HEK293 (cell line): Measurements from ENCODE around the gene PRKCA.

Experiments
- CTCF ChIA-PET: fragments of 350-600 bp; formaldehyde crosslinking; extraction: SDS; loops from one replicate; lab custom pipeline; 2021; ENCODE audit warnings: antibody characterized with exemption; lab: Yijun Ruan, JAX
- POLR2A ChIA-PET: fragments of 300-600 bp; formaldehyde crosslinking; extraction: SDS; loops from one replicate; lab custom pipeline; 2020; ENCODE audit warnings: antibody characterized with exemption, inconsistent platforms; lab: Yijun Ruan, JAX
- H3K27ac ChIP-seq: fragments of 200-500 bp; sonication (Bioruptor generic); 2 replicates; pipeline ENCODE4 v1.5.1; 2014; ENCODE audit warnings: low read depth, low read length, control low read depth, inconsistent platforms; ENCODE audit errors: extremely low read depth
- H3K36me3 ChIP-seq, 2 experiments: fragments of 200-500 bp in 1 of 2; sonication (Bioruptor generic) in 1 of 2; 1 replicate in 1 of 2; 2 replicates in 1 of 2; pipeline ENCODE4 v1.5.1; 2014 to 2017; ENCODE audit warnings: inconsistent platforms in 2 of 2, low read length in 2 of 2; ENCODE audit not compliant: control insufficient read depth in 2 of 2, insufficient read depth in 1 of 2
- H3K4me1 ChIP-seq: fragments of 200-500 bp; sonication (Bioruptor generic); 2 replicates; pipeline ENCODE4 v1.5.1; 2014; ENCODE audit warnings: mild to moderate bottlenecking, low read length, inconsistent platforms; ENCODE audit not compliant: control insufficient read depth, insufficient read depth
- H3K4me3 ChIP-seq: 2 replicates; pipeline ENCODE4 v1.5.1; 2011; ENCODE audit warnings: low read depth, mild to moderate bottlenecking, control low read depth, low read length, moderate library complexity
- H3K9me3 ChIP-seq: fragments of 200-500 bp; sonication (Bioruptor generic); 2 replicates; pipeline ENCODE4 v1.5.1; 2014; ENCODE audit warnings: low read depth, low read length, inconsistent platforms; ENCODE audit not compliant: control insufficient read depth, insufficient read depth
- BCL11A ChIP-seq: fragments of 450-650 bp; formaldehyde crosslinking; IDR thresholded peaks from 2 replicates; pipeline ENCODE4 v1.5.1; 2016; ENCODE audit warnings: low read depth, missing biosample characterization, missing genetic modification characterization
- CTCF ChIP-seq: fragments of 450-650 bp; formaldehyde crosslinking; IDR thresholded peaks from 2 replicates; pipeline ENCODE4 v1.5.1; 2016; ENCODE audit warnings: missing biosample characterization, missing genetic modification characterization
- GLI2 ChIP-seq: fragments of 450-650 bp; formaldehyde crosslinking; IDR thresholded peaks from 2 replicates; pipeline ENCODE4; 2017; ENCODE audit warnings: missing biosample characterization, missing genetic modification characterization, low read depth, borderline replicate concordance
- GLI4 ChIP-seq: fragments of 450-650 bp; formaldehyde crosslinking; IDR thresholded peaks from 2 replicates; pipeline ENCODE4 v1.5.1; 2016; ENCODE audit warnings: missing biosample characterization, missing genetic modification characterization
- PBX3 ChIP-seq: sonication (generic); formaldehyde crosslinking; IDR thresholded peaks from 2 replicates; pipeline ENCODE4 v1.8.1; 2022; ENCODE audit warnings: mild to moderate bottlenecking, moderate library complexity, missing genetic modification reagents
- REPIN1 ChIP-seq: fragments of 450-650 bp; formaldehyde crosslinking; IDR thresholded peaks from 2 replicates; pipeline ENCODE4 v1.5.1; 2017; ENCODE audit warnings: missing biosample characterization, missing genetic modification characterization, low read depth
- TCF7L2 ChIP-seq: IDR thresholded peaks from 2 replicates; pipeline ENCODE4 v1.6.1; 2011; ENCODE audit warnings: low read depth, mild to moderate bottlenecking, inconsistent platforms, low read length, moderate library complexity, borderline replicate concordance
- ZIC2 ChIP-seq: fragments of 450-650 bp; formaldehyde crosslinking; IDR thresholded peaks from 2 replicates; pipeline ENCODE4 v1.5.1; 2016; ENCODE audit warnings: missing biosample characterization, missing genetic modification characterization
- ZNF133 ChIP-seq: fragments of 450-650 bp; formaldehyde crosslinking; IDR thresholded peaks from 2 replicates; pipeline ENCODE4 v1.5.1; 2016; ENCODE audit warnings: missing biosample characterization, missing genetic modification characterization
- ZNF146 ChIP-seq: fragments of 450-650 bp; formaldehyde crosslinking; IDR thresholded peaks from 2 replicates; pipeline ENCODE4 v1.5.1; 2016; ENCODE audit warnings: missing biosample characterization, missing genetic modification characterization
- ZNF184 ChIP-seq: fragments of 450-650 bp; IDR thresholded peaks from 2 replicates; pipeline ENCODE4 v1.5.1; 2018; ENCODE audit warnings: missing biosample characterization, mild to moderate bottlenecking, missing genetic modification characterization
- ZNF26 ChIP-seq: fragments of 450-650 bp; formaldehyde crosslinking; IDR thresholded peaks from 2 replicates; pipeline ENCODE4 v1.5.1; 2016; ENCODE audit warnings: missing biosample characterization, missing genetic modification characterization
- ZNF274 ChIP-seq, 2 experiments: fragments of 200-500 bp in 1 of 2; fragments of 450-650 bp in 1 of 2; sonication (Bioruptor generic) in 1 of 2; formaldehyde crosslinking in 1 of 2; IDR thresholded peaks; 2 replicates each; pipeline versions ENCODE4 v1.5.1 to v1.6.1; 2014 to 2016; ENCODE audit warnings: borderline replicate concordance in 1 of 2, inconsistent platforms in 1 of 2, low read length in 1 of 2, missing biosample characterization in 1 of 2, missing genetic modification characterization in 1 of 2
- ZNF292 ChIP-seq: fragments of 450-650 bp; formaldehyde crosslinking; IDR thresholded peaks from 2 replicates; pipeline ENCODE4 v1.5.1; 2016; ENCODE audit warnings: low read depth, missing biosample characterization, missing genetic modification characterization, borderline replicate concordance
- ZNF324 ChIP-seq: fragments of 450-650 bp; formaldehyde crosslinking; IDR thresholded peaks from 2 replicates; pipeline ENCODE4 v1.5.1; 2016; ENCODE audit warnings: missing biosample characterization, missing genetic modification characterization
- ZNF610 ChIP-seq: fragments of 450-650 bp; formaldehyde crosslinking; IDR thresholded peaks from 2 replicates; pipeline ENCODE4 v1.5.1; 2016; ENCODE audit warnings: missing biosample characterization, missing genetic modification characterization, borderline replicate concordance
- ZSCAN4 ChIP-seq: fragments of 450-650 bp; formaldehyde crosslinking; IDR thresholded peaks from 2 replicates; pipeline ENCODE4 v1.5.1; 2017; ENCODE audit warnings: missing biosample characterization, missing genetic modification characterization
- TF ChIP-seq, protein P1 (sequence below): fragments of 450-650 bp; formaldehyde crosslinking; IDR thresholded peaks from 2 replicates; pipeline ENCODE4 v1.5.1; 2017; ENCODE audit warnings: missing biosample characterization, missing genetic modification characterization
- TF ChIP-seq, protein P2 (sequence below): fragments of 450-650 bp; formaldehyde crosslinking; IDR thresholded peaks from 2 replicates; pipeline ENCODE4 v1.5.1; 2016; ENCODE audit warnings: missing biosample characterization, missing genetic modification characterization, low read depth

The PRKCA gene

DNA sequence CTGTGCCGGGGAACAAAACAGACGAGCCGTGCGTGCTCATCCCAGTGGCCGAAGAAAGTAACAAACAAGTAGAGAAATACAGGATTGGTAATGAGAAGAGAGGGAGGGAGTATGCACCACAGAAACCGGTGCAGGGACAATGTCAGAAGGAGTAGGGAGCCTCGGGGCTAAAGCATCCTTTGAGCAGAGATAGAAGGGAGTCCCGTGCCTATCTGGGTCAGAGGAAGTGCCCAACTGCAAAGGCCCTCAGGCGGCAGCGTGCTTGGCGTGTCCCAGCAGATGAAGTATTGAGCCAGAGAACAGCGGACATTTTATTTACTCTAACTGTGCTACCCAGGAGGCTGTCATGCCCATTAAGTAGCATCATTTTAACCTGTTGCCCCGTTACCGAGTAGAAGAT, 417.6 kb downstream of the PRKCA start:
- Histone ChIP-seq H3K4me1 (peaks cover 19% of the 10 kb centered on the region), H3K9me3 (no peaks in the 10 kb centered on the region), H3K4me3 (no peak overlapping the region), H3K27ac (no peak overlapping the region)
- CTCF ChIA-PET: interaction anchor here (0.6 to 1.5 kb wide), 4 partner anchors 180 to 1679 kb away, joined by 3 to 6 read pairs (median 4); no protein-coding TSS in a partner anchor
- no peak for TF ChIP-seq ZNF146
- no peak for TF ChIP-seq CTCF
- TF ChIP-seq REPIN1 (tag by site-specific recombination): no peak
- TF ChIP-seq, protein P1, sequence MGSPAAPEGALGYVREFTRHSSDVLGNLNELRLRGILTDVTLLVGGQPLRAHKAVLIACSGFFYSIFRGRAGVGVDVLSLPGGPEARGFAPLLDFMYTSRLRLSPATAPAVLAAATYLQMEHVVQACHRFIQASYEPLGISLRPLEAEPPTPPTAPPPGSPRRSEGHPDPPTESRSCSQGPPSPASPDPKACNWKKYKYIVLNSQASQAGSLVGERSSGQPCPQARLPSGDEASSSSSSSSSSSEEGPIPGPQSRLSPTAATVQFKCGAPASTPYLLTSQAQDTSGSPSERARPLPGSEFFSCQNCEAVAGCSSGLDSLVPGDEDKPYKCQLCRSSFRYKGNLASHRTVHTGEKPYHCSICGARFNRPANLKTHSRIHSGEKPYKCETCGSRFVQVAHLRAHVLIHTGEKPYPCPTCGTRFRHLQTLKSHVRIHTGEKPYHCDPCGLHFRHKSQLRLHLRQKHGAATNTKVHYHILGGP (tag by site-specific recombination): no peak
- TF ChIP-seq, all 188 proteins: peak for 0
- POLR2A ChIA-PET: no interaction called here
- H3K36me3 ChIP-seq: no peaks in the 10 kb centered on the region

- Histone ChIP-seq H3K36me3 (no peaks in the 10 kb centered on the region), H3K4me1 (peaks cover 21% of the 10 kb centered on the region), H3K4me3 (no peak overlapping the region), H3K27ac (no peak overlapping the region), H3K9me3 (no peaks in the 10 kb centered on the region)
- POLR2A ChIA-PET: no interaction called here
- CTCF ChIA-PET: interaction anchor here (1.3 to 1.5 kb wide), 2 partner anchors 180 to 184 kb away, joined by 4 to 6 read pairs; no protein-coding TSS in a partner anchor
- no peak for TF ChIP-seq ZNF26
- TF ChIP-seq GLI4: no peak
- no peak for TF ChIP-seq ZNF274 (IDR thresholded peaks at IDR 0.05; ENCODE audit: low read length)
- no peak for TF ChIP-seq ZNF274 (tag by site-specific recombination; IDR thresholded peaks at IDR 0.05; ENCODE audit: borderline replicate concordance)
- TF ChIP-seq ZNF324: no peak
- TF ChIP-seq TCF7L2: no peak
- TF ChIP-seq ZNF610 (tag by site-specific recombination): no peak
- no peak for TF ChIP-seq ZNF133 (tag by site-specific recombination)
- TF ChIP-seq CTCF: no peak
- TF ChIP-seq ZNF292: no peak
- no peak for TF ChIP-seq PBX3 (CRISPR knock-in tag)
- no peak for TF ChIP-seq GLI2 (tag by site-specific recombination)
- TF ChIP-seq ZSCAN4: no peak
- no peak for TF ChIP-seq ZIC2 (tag by site-specific recombination)
- no peak for TF ChIP-seq BCL11A
- TF ChIP-seq ZNF184: no peak
- TF ChIP-seq, protein P2, sequence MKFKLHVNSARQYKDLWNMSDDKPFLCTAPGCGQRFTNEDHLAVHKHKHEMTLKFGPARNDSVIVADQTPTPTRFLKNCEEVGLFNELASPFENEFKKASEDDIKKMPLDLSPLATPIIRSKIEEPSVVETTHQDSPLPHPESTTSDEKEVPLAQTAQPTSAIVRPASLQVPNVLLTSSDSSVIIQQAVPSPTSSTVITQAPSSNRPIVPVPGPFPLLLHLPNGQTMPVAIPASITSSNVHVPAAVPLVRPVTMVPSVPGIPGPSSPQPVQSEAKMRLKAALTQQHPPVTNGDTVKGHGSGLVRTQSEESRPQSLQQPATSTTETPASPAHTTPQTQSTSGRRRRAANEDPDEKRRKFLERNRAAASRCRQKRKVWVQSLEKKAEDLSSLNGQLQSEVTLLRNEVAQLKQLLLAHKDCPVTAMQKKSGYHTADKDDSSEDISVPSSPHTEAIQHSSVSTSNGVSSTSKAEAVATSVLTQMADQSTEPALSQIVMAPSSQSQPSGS (tag by site-specific recombination): no peak
These were observed 418.2 kb downstream of the PRKCA start for GRCh38 chr17:66720567-66720966.
